ENCODE data around the gene RBL2. TPM values are rescaled to one million over a fixed set of nuclear protein-coding genes. Genes with fewer than 3 reads are reported as not detected.

RBL2 gene
- total and polyA plus RNA-seq, 2 of the 13 experiments (the other 11 are each of a cell fraction or from before 2014, with no cell fraction given), result 41.2 to 60.9 TPM

GRCh38 chr16:53503270-53503923, 69.1 kb downstream of the RBL2 start (continued):
- TF ChIP-seq GPN1 (CRISPR knock-in tag; IDR thresholded peaks at IDR 0.05; ENCODE audit: borderline replicate concordance) (0 out of 2 replicates have a peak, but pooled peaks have one; percentile 52), HNF1A (IDR thresholded peaks at IDR 0.05; ENCODE audit: low read depth) (peak; percentile 30; the same call in 1 of the 2 replicates), HNF1A (CRISPR knock-in tag; IDR thresholded peaks at IDR 0.05; ENCODE audit: borderline replicate concordance) (peak; percentile 43; the same call in 1 of the 2 replicates), ZBTB42 (CRISPR knock-in tag; IDR thresholded peaks at IDR 0.05) (no peak), RARG (CRISPR knock-in tag; IDR thresholded peaks at IDR 0.05; ENCODE audit: low read depth) (no peak), ERF (CRISPR knock-in tag; IDR thresholded peaks at IDR 0.05) (peak; percentile 90), POLR2AphosphoS5 (IDR thresholded peaks at IDR 0.05; ENCODE audit: low read depth, low read length) (peak; percentile 90), KMT2A (CRISPR knock-in tag; IDR thresholded peaks at IDR 0.05) (peak; percentile 67; the same call in 1 of the 2 replicates), ZNF510 (CRISPR knock-in tag; IDR thresholded peaks at IDR 0.05; ENCODE audit: low read depth) (peak; percentile 91; the same call in 1 of the 2 replicates), NCOA2 (CRISPR knock-in tag; IDR thresholded peaks at IDR 0.05) (0 out of 2 replicates have a peak, but pooled peaks have one; percentile 40), ATF6 (CRISPR knock-in tag; conservative IDR thresholded peaks at IDR 0.05) (0 out of 2 replicates have a peak, but pooled peaks have one; percentile 48), ZNF552 (CRISPR knock-in tag; IDR thresholded peaks at IDR 0.05; ENCODE audit: borderline replicate concordance) (peak; percentile 89), ONECUT2 (CRISPR knock-in tag; IDR thresholded peaks at IDR 0.05) (no peak), SATB2 (CRISPR knock-in tag; IDR thresholded peaks at IDR 0.05) (no peak), ZNF556 (CRISPR knock-in tag; IDR thresholded peaks at IDR 0.05; ENCODE audit: borderline replicate concordance) (0 out of 2 replicates have a peak, but pooled peaks have one; percentile 31), FOXO1 (CRISPR knock-in tag; IDR thresholded peaks at IDR 0.05) (peak; percentile 86; the same call in 1 of the 2 replicates), YEATS2 (CRISPR knock-in tag; IDR thresholded peaks at IDR 0.05; ENCODE audit: borderline replicate concordance) (peak; percentile 91; the same call in 1 of the 2 replicates), PHB2 (IDR thresholded peaks at IDR 0.05; ENCODE audit: partially characterized antibody) (no peak), ESRRA (CRISPR knock-in tag; IDR thresholded peaks at IDR 0.05; ENCODE audit: low read depth) (peak; percentile 53; the same call in 1 of the 2 replicates)
- TF ChIP-seq, protein P1, sequence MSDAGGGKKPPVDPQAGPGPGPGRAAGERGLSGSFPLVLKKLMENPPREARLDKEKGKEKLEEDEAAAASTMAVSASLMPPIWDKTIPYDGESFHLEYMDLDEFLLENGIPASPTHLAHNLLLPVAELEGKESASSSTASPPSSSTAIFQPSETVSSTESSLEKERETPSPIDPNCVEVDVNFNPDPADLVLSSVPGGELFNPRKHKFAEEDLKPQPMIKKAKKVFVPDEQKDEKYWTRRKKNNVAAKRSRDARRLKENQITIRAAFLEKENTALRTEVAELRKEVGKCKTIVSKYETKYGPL (CRISPR knock-in tag; IDR thresholded peaks at IDR 0.05), result peak; percentile 98
- TF ChIP-seq, protein P2, sequence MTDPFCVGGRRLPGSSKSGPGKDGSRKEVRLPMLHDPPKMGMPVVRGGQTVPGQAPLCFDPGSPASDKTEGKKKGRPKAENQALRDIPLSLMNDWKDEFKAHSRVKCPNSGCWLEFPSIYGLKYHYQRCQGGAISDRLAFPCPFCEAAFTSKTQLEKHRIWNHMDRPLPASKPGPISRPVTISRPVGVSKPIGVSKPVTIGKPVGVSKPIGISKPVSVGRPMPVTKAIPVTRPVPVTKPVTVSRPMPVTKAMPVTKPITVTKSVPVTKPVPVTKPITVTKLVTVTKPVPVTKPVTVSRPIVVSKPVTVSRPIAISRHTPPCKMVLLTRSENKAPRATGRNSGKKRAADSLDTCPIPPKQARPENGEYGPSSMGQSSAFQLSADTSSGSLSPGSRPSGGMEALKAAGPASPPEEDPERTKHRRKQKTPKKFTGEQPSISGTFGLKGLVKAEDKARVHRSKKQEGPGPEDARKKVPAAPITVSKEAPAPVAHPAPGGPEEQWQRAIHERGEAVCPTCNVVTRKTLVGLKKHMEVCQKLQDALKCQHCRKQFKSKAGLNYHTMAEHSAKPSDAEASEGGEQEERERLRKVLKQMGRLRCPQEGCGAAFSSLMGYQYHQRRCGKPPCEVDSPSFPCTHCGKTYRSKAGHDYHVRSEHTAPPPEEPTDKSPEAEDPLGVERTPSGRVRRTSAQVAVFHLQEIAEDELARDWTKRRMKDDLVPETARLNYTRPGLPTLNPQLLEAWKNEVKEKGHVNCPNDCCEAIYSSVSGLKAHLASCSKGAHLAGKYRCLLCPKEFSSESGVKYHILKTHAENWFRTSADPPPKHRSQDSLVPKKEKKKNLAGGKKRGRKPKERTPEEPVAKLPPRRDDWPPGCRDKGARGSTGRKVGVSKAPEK (CRISPR knock-in tag; IDR thresholded peaks at IDR 0.05; ENCODE audit: borderline replicate concordance), result no peak

Measured in HepG2 (cell line).